Breast epithelium (tissue), 4 donors: ENCODE measurements around the gene FAAH2. TPM values are rescaled to one million over a fixed set of nuclear protein-coding genes. Genes with fewer than 3 reads are reported as not detected.

ENCODE experiments used
- DNase-seq, 2 donors: peaks; one replicate each; pipeline ENCODE4 v3.0.0-alpha.2; 2019; ENCODE audit warnings: low spot score in 2 of 2
- H3K27ac ChIP-seq, 2 donors: fragments of 200-600 bp; sonication (generic) in 1 of 2; one replicate each; pipeline ENCODE4 v1.5.1; 2016 to 2019; ENCODE audit warnings: mild to moderate bottlenecking in 1 of 2
- H3K27me3 ChIP-seq, 2 donors: fragments of 200-600 bp; sonication (generic) in 1 of 2; one replicate each; pipeline versions ENCODE4 v1.5.1 to v1.6.0; 2017 to 2019; ENCODE audit warnings: control low read depth in 1 of 2, mild to moderate bottlenecking in 1 of 2
- H3K36me3 ChIP-seq: fragments of 200-600 bp; one replicate; pipeline ENCODE4 v1.5.1; 2019
- H3K4me1 ChIP-seq, 2 donors: fragments of 200-600 bp; sonication (generic); one replicate each; pipeline ENCODE4 v1.5.1; 2016 to 2019; ENCODE audit warnings: control low read depth in 1 of 2
- H3K4me3 ChIP-seq, 3 donors: fragments of 200-600 bp; sonication (generic); 1 replicate in 2 of 3; 2 replicates in 1 of 3; pipeline ENCODE4 v1.5.1; 2016 to 2019; ENCODE audit warnings: mild to moderate bottlenecking in 3 of 3, moderate library complexity in 2 of 3
- H3K9me3 ChIP-seq, 2 donors: fragments of 200-600 bp; sonication (generic) in 1 of 2; one replicate each; pipeline ENCODE4 v1.5.1; 2016 to 2019; ENCODE audit warnings: control low read depth in 1 of 2
- POLR2A ChIP-seq: fragments of 450-650 bp; IDR thresholded peaks from one replicate; pipeline ENCODE4 v1.6.1; 2016; ENCODE audit warnings: antibody characterized with exemption, mild to moderate bottlenecking, moderate library complexity
- POLR2AphosphoS5 ChIP-seq, 3 donors: sonication (generic); formaldehyde crosslinking; IDR thresholded peaks; one replicate each; pipeline ENCODE4 v1.6.1; 2017; ENCODE audit warnings: antibody characterized with exemption in 3 of 3
- intact Hi-C: fragments of 100-400 bp; cut with DNase I; formaldehyde crosslinking; loops from one replicate; pipeline ENCODE4 v1.15.1; 2023; ENCODE audit warnings: low total_unique reads
- total RNA-seq, 3 donors: library from RNA; depleted of rRNA; stranded (reverse); fragments of >200 nt; gene quantifications; one replicate each; pipeline ENCODE4 v1.1.0, GENCODE V29; 2016
- TF ChIP-seq, protein P1 (sequence below), 3 donors: fragments of 450-650 bp; IDR thresholded peaks; one replicate each; pipeline ENCODE4 v1.5.1; 2016 to 2017; ENCODE audit warnings: antibody characterized with exemption in 3 of 3, mild to moderate bottlenecking in 3 of 3, moderate library complexity in 3 of 3

FAAH2 gene
- total RNA-seq, 3 donors from 2014 or later: 0.64 to 52.7 (median 30.2) TPM

DNA sequence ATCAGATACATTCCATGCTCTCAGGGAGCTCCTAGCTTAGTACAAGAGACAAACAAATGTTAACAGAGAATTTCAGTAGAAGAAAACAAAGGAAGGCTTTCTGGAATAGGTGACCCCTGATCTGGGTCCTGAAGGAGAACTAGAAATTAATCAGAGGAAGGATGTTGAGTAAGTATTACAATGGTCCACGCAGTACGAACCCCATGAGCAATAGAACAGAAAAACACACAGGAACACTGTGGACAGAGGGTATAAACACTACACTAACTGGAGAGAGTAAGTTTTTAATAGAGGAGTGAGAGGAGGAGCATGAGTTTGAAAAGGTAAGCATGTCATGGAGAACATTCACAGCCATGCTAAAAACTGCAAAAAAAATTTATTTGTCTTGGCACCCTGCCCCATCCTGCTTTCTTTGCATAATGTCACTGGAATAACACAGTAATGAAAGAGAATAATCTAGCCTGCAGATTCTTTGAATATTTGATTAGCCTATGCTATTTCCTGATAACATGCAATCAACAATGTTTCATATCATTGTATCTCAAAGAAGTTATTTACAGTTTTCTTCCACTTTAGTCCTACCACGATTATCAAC lies 165.0 kb downstream of the FAAH2 start:
- intact Hi-C loops: no loop called here
- H3K36me3 ChIP-seq: no peaks in the 10 kb centered on the region
- no peak overlapping the region for H3K4me3 ChIP-seq
- no peak overlapping the region for H3K27ac ChIP-seq
- no peaks in the 10 kb centered on the region for H3K4me1 ChIP-seq
- no peak for DNase-seq
- H3K27me3 ChIP-seq: peaks cover 0 to 21% of the 10 kb centered on the region in 2 donors
- TF ChIP-seq POLR2AphosphoS5 (IDR thresholded peaks at IDR 0.05): no peak
- TF ChIP-seq, protein P1, sequence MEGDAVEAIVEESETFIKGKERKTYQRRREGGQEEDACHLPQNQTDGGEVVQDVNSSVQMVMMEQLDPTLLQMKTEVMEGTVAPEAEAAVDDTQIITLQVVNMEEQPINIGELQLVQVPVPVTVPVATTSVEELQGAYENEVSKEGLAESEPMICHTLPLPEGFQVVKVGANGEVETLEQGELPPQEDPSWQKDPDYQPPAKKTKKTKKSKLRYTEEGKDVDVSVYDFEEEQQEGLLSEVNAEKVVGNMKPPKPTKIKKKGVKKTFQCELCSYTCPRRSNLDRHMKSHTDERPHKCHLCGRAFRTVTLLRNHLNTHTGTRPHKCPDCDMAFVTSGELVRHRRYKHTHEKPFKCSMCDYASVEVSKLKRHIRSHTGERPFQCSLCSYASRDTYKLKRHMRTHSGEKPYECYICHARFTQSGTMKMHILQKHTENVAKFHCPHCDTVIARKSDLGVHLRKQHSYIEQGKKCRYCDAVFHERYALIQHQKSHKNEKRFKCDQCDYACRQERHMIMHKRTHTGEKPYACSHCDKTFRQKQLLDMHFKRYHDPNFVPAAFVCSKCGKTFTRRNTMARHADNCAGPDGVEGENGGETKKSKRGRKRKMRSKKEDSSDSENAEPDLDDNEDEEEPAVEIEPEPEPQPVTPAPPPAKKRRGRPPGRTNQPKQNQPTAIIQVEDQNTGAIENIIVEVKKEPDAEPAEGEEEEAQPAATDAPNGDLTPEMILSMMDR (IDR thresholded peaks at IDR 0.05): no peak
- no peak for TF ChIP-seq POLR2A
- H3K9me3 ChIP-seq: no peaks in the 10 kb centered on the region

DNA sequence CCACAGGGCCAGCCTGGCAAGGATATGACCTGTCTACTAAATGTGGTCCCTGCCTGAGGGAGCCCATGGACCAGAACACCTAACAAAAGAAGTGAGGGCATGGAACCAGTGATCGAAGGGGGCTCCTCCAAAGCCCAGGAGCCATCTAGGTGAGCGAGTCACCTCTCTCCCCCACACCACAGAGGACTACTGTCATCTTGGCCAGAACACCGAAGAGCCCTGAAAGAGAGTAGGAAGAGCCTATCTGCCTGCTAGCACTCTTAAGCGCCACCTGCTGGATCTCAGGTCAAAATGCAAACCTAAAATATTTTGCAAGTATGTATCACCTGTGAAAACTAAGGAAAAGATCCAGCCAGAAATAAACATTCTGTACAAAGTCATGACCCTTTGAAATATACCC lies 167.4 kb downstream of the FAAH2 start:
- no peak for DNase-seq
- H3K4me1 ChIP-seq: no peaks in the 10 kb centered on the region
- no peaks in the 10 kb centered on the region for H3K36me3 ChIP-seq
- peaks cover 0 to 21% of the 10 kb centered on the region in 2 donors for H3K27me3 ChIP-seq
- TF ChIP-seq POLR2AphosphoS5 (IDR thresholded peaks at IDR 0.05) (no peak), POLR2A (no peak)
- TF ChIP-seq, protein P1 (IDR thresholded peaks at IDR 0.05): peak in 1 of 3 donors; percentile 12
- intact Hi-C loops: no loop called here
- no peak overlapping the region for H3K27ac ChIP-seq
- H3K9me3 ChIP-seq: peaks cover 3 to 9% of the 10 kb centered on the region in 2 donors
- no peak overlapping the region for H3K4me3 ChIP-seq

DNA sequence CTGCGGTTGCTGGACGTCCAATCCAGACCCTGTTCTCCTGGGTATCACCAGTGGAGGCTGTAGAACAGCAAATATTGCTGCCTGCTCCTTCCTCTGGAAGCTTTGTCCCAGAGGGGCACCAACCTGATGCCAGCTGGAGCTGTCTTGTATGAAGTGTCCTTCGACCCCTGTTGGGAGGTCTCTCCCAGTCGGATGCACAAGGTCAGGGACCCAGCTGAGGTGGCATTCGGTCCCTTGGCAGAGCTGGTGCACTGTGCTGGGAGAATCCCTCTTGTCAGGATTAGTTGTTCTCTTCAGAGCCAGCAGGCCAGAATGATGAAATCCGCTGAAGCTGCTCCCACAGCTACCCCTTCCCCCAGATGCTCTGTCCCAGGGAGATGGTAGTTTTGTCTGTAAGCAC lies 195.0 kb downstream of the FAAH2 start:
- TF ChIP-seq POLR2AphosphoS5 (IDR thresholded peaks at IDR 0.05) (no peak), POLR2A (no peak)
- no peaks in the 10 kb centered on the region for H3K36me3 ChIP-seq
- no peak overlapping the region for H3K4me3 ChIP-seq
- no peak overlapping the region for H3K27ac ChIP-seq
- no peak for DNase-seq
- intact Hi-C loops: no loop called here
- peaks cover 0 to 3% of the 10 kb centered on the region in 2 donors for H3K27me3 ChIP-seq
- H3K4me1 ChIP-seq: no peaks in the 10 kb centered on the region
- H3K9me3 ChIP-seq: peaks cover 1 to 10% of the 10 kb centered on the region in 2 donors

DNA sequence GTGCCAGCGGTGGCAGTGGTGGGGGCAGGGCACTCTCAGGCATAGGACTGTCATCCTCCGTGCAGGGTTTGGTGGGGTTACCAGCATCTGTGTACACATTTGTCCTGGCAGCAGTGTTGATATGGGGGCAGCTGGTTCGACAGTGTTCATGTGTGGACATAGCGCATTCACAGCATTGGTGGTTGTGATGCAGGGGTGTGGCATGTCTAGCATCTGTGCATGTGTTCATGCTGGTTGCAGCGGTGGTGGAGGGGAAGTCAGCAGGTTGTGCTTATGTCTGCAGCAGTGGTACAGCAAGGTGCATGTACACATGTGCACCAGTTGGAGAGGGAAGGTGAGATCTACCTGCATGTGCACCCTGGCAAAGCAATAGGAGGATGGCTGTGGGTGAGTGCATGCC lies 230.0 kb downstream of the FAAH2 start:
- no peak overlapping the region for H3K4me3 ChIP-seq
- H3K36me3 ChIP-seq: no peaks in the 10 kb centered on the region
- TF ChIP-seq, protein P1 (IDR thresholded peaks at IDR 0.05): no peak
- no peak for DNase-seq
- no peaks in the 10 kb centered on the region for H3K9me3 ChIP-seq
- intact Hi-C loops: no loop called here
- peaks cover 0 to 32% of the 10 kb centered on the region in 2 donors for H3K27me3 ChIP-seq
- no peaks in the 10 kb centered on the region for H3K4me1 ChIP-seq
- H3K27ac ChIP-seq: no peak overlapping the region

DNA sequence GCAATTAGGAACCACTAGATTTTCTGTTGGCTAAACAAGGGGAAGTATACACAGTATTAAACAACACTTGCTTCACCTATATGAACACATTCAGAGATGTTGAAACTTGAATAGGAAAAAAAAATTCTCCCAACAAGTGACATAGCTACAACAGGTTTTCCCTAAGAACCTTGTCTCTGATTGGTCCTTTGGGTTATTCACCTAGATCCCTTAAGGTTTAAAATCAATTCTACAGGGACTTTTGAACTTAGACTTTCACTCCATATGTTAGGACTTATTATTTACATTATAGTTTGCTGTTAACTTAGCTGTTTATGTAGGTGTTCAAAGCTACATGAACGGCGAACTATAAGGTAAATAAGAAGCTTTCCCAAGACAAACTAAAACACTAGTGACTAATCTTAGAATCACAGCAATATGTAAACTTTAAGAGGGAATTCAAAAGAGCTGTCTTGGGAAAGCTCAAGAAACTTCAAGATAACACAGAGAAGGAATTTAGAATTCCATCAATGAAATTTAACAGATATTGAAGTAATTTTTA lies 233.1 kb downstream of the FAAH2 start:
- Histone ChIP-seq H3K27me3 (peaks cover 0 to 21% of the 10 kb centered on the region in 2 donors), H3K27ac (no peak overlapping the region), H3K36me3 (no peaks in the 10 kb centered on the region), H3K9me3 (peaks cover 0 to 13% of the 10 kb centered on the region in 2 donors), H3K4me1 (no peaks in the 10 kb centered on the region), H3K4me3 (no peak overlapping the region)
- DNase-seq: no peak
- intact Hi-C loops: no loop called here
- TF ChIP-seq, protein P1 (IDR thresholded peaks at IDR 0.05): no peak
- no peak for TF ChIP-seq POLR2A
- no peak for TF ChIP-seq POLR2AphosphoS5 (IDR thresholded peaks at IDR 0.05)
